ENCODE data around the gene MYLIP.

MYLIP gene

DNA sequence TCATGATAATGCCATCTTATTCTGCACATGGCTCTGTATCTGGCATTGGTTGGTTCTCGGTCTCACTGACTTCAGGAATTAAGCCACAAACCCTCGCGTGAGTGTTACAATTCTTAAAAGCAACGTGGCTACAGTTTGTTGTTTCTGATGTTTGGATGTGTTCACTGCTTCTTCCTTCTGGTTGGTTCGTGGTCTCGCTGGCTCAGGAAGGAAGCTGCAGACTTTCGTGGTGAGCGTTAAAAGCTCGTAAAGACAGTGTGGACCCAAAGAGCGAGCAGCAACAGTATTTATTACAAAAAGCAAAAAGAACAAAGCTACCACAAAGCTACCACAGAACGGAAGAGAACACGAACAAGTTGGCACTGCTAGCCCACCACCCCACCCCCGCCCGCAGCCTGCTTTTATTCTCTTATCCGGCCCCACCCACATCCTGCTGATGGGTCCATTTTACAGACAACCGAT, 51.1 kb downstream of the MYLIP start:
- TF ChIP-seq EZH2 (optimal IDR thresholded peaks at IDR 0.05; ENCODE audit: low read depth, low read length), result no peak
- no peak for TF ChIP-seq EZH2phosphoT487 (IDR thresholded peaks at IDR 0.05; ENCODE audit: low read length)
- TF ChIP-seq, protein P1, sequence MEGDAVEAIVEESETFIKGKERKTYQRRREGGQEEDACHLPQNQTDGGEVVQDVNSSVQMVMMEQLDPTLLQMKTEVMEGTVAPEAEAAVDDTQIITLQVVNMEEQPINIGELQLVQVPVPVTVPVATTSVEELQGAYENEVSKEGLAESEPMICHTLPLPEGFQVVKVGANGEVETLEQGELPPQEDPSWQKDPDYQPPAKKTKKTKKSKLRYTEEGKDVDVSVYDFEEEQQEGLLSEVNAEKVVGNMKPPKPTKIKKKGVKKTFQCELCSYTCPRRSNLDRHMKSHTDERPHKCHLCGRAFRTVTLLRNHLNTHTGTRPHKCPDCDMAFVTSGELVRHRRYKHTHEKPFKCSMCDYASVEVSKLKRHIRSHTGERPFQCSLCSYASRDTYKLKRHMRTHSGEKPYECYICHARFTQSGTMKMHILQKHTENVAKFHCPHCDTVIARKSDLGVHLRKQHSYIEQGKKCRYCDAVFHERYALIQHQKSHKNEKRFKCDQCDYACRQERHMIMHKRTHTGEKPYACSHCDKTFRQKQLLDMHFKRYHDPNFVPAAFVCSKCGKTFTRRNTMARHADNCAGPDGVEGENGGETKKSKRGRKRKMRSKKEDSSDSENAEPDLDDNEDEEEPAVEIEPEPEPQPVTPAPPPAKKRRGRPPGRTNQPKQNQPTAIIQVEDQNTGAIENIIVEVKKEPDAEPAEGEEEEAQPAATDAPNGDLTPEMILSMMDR (IDR thresholded peaks at IDR 0.05; ENCODE audit: low read length), result no peak
- DNase-seq, result no peak
- Histone ChIP-seq H3K4me3 (ENCODE audit: low read length) (no peak overlapping the region), H3K4me2 (ENCODE audit: low read depth, low read length) (no peak overlapping the region), H4K20me1 (ENCODE audit: insufficient read depth, low read length) (no peaks in the 10 kb centered on the region), H3K4me1 (ENCODE audit: low read length) (peaks cover 4% of the 10 kb centered on the region; the same call in 1 of the 2 replicates), H3K9me3 (replicated peaks; ENCODE audit: insufficient read depth, low read length) (no peaks in the 10 kb centered on the region), H3K79me2 (ENCODE audit: low read length) (no peaks in the 10 kb centered on the region), H3K27me3 (replicated peaks; ENCODE audit: insufficient read depth, low read length) (no peaks in the 10 kb centered on the region), H3F3A (ENCODE audit: insufficient read depth, low read length) (no peaks in the 10 kb centered on the region), H3K36me3 (replicated peaks; ENCODE audit: insufficient read depth, low read length) (no peaks in the 10 kb centered on the region), H3K9me2 (replicated peaks; ENCODE audit: insufficient read depth, low read length) (no peaks in the 10 kb centered on the region), H3K27ac (ENCODE audit: low read length) (no peak overlapping the region), H3K9ac (ENCODE audit: low read length) (no peak overlapping the region), H2AFZ (ENCODE audit: low read length) (no peak overlapping the region)

- H3K27ac ChIP-seq (ENCODE audit: low read length), result no peak overlapping the region
- H3K4me3 ChIP-seq (ENCODE audit: low read length), result no peak overlapping the region
- H3K27me3 ChIP-seq (replicated peaks; ENCODE audit: insufficient read depth, low read length), result no peaks in the 10 kb centered on the region
- TF ChIP-seq, protein P1 (IDR thresholded peaks at IDR 0.05; ENCODE audit: low read length), result no peak
- no peak overlapping the region for H3K9ac ChIP-seq (ENCODE audit: low read length)
- no peak for DNase-seq
- H3K4me1 ChIP-seq (ENCODE audit: low read length), result peaks cover 4% of the 10 kb centered on the region; the same call in 1 of the 2 replicates
- no peaks in the 10 kb centered on the region for H3K79me2 ChIP-seq (ENCODE audit: low read length)
- no peaks in the 10 kb centered on the region for H3K9me3 ChIP-seq (replicated peaks; ENCODE audit: insufficient read depth, low read length)
- no peak overlapping the region for H3K4me2 ChIP-seq (ENCODE audit: low read depth, low read length)
- no peaks in the 10 kb centered on the region for H4K20me1 ChIP-seq (ENCODE audit: insufficient read depth, low read length)
- H2AFZ ChIP-seq (ENCODE audit: low read length), result no peak overlapping the region
- no peaks in the 10 kb centered on the region for H3K9me2 ChIP-seq (replicated peaks; ENCODE audit: insufficient read depth, low read length)
- no peaks in the 10 kb centered on the region for H3F3A ChIP-seq (ENCODE audit: insufficient read depth, low read length)
- no peaks in the 10 kb centered on the region for H3K36me3 ChIP-seq (replicated peaks; ENCODE audit: insufficient read depth, low read length)
These were observed 52.0 kb downstream of the MYLIP start for GRCh38 chr6:16180696-16181438.

DNA sequence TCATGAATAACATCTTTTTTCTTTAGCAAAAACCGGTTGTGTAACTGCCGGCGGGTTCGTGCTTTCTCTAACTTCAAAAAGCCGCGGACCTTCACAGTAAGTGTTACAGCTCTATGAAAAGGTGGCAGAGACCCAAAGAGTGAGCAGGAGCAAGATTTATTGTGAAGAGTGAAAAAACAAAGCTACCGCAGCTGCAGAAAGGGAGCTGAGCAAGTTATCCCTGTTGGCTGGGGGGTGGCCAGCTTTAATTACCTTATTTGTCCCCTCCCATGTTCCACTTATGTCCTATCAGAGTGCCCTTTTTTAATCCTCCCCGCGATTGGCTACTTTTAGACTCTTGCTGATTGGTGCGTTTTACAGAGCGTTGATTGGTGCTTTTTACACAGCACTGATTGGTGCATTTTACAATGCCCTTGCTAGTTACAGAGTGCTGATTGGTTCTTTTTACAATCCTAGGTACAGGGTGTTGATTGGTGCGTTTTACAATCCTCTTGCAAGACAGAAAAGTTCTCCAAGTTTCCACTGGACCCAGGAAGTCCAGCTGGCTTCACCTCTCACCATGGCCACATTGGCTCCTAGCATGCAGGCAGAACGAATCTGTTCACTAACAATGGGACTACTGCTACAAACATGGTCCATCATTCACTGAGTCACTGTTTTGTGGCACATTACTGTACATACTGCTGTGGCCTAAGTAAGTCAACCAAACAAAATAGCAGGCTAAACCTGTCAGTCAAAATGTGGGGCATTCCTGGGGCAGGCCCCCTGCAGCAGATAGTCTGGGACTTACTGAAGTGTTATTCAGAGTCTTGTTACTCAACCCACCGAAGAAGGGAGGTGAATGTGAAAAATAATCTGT, 52.8 kb downstream of the MYLIP start:
- DNase-seq, result no peak
- Histone ChIP-seq H3K27ac (ENCODE audit: low read length) (no peak overlapping the region), H3K9ac (ENCODE audit: low read length) (no peak overlapping the region), H3K79me2 (ENCODE audit: low read length) (no peaks in the 10 kb centered on the region), H3F3A (ENCODE audit: insufficient read depth, low read length) (no peaks in the 10 kb centered on the region), H3K4me2 (ENCODE audit: low read depth, low read length) (no peak overlapping the region), H3K27me3 (replicated peaks; ENCODE audit: insufficient read depth, low read length) (no peaks in the 10 kb centered on the region), H2AFZ (ENCODE audit: low read length) (no peak overlapping the region), H4K20me1 (ENCODE audit: insufficient read depth, low read length) (no peaks in the 10 kb centered on the region), H3K4me1 (ENCODE audit: low read length) (peaks cover 4% of the 10 kb centered on the region; the same call in 1 of the 2 replicates), H3K9me2 (replicated peaks; ENCODE audit: insufficient read depth, low read length) (no peaks in the 10 kb centered on the region), H3K9me3 (replicated peaks; ENCODE audit: insufficient read depth, low read length) (no peaks in the 10 kb centered on the region), H3K36me3 (replicated peaks; ENCODE audit: insufficient read depth, low read length) (no peaks in the 10 kb centered on the region), H3K4me3 (ENCODE audit: low read length) (no peak overlapping the region)
- TF ChIP-seq EZH2phosphoT487 (IDR thresholded peaks at IDR 0.05; ENCODE audit: low read length) (no peak), EZH2 (optimal IDR thresholded peaks at IDR 0.05; ENCODE audit: low read depth, low read length) (no peak)

Data from MM.1S (cell line).